ENCODE results near the gene FILIP1. TPM values are rescaled to one million over a fixed set of nuclear protein-coding genes. Genes with fewer than 3 reads are reported as not detected.

Gene FILIP1
- total RNA-seq, 6 donors from 2014 or later = 16.7 to 31.7 (median 21.7) TPM

DNA sequence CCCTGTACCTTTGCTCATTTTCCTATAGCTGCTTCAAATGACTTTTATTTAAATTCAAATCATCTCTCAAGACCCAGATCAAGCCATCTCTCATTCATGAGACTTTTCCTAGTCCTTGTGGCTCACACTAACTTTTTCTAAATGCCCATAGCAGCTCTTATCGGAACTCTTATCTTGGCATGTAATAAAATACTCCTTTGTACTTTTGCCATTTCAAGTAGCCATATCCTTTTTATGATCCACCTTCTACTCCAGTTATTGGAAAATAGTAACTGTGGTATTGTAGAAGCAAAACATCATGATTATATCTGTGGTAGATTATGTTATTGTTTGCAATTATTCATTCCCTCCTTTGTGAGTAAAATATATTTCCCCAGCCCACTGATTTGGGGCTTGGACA is 37.6 kb upstream of the FILIP1 start:
- no peaks in the 10 kb centered on the region for H3K27me3 ChIP-seq
- H3K4me1 ChIP-seq = peaks cover 0 to 10% (median 0%) of the 10 kb centered on the region in 4 donors
- no peak for ATAC-seq (ENCODE audit: low FRiP score in 2 of 2)
- 61 to 72% methylated on average over 1 of the region's 1 CpG for WGBS, 2 donors
- H3K4me3 ChIP-seq = no peak overlapping the region
- H3K36me3 ChIP-seq = no peaks in the 10 kb centered on the region
- DNase-seq = no peak
- H3K9me3 ChIP-seq = no peaks in the 10 kb centered on the region
- no peak overlapping the region for H3K27ac ChIP-seq
- no peak for TF ChIP-seq POLR2A (IDR thresholded peaks at IDR 0.05)
- TF ChIP-seq, protein P1, sequence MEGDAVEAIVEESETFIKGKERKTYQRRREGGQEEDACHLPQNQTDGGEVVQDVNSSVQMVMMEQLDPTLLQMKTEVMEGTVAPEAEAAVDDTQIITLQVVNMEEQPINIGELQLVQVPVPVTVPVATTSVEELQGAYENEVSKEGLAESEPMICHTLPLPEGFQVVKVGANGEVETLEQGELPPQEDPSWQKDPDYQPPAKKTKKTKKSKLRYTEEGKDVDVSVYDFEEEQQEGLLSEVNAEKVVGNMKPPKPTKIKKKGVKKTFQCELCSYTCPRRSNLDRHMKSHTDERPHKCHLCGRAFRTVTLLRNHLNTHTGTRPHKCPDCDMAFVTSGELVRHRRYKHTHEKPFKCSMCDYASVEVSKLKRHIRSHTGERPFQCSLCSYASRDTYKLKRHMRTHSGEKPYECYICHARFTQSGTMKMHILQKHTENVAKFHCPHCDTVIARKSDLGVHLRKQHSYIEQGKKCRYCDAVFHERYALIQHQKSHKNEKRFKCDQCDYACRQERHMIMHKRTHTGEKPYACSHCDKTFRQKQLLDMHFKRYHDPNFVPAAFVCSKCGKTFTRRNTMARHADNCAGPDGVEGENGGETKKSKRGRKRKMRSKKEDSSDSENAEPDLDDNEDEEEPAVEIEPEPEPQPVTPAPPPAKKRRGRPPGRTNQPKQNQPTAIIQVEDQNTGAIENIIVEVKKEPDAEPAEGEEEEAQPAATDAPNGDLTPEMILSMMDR (IDR thresholded peaks at IDR 0.05) = no peak
- no peak for TF ChIP-seq POLR2AphosphoS5 (IDR thresholded peaks at IDR 0.05)
- no peak for TF ChIP-seq EP300 (IDR thresholded peaks at IDR 0.05)

DNA sequence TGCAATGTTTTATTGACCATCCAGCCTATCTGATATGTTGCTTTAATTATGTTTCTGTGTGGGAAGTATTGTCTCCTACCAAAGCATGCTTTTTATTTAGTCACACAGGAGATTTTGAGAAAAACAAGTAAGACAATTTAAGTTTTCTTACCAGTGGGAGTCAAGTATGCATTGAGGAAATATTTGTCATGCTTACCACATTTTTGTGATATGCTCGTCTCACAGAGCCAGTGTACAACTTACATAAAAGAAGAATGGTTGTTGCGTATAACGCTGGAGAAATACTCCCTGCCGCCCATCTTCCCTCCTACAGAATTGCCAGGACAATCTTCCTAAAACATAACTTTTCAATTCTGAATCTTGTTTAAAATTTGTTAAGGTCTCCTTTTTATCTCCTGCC is 37.1 kb upstream of the FILIP1 start:
- no peak overlapping the region for H3K27ac ChIP-seq
- no peaks in the 10 kb centered on the region for H3K36me3 ChIP-seq
- DNase-seq (no peak), ATAC-seq (ENCODE audit: low FRiP score in 2 of 2) (no peak)
- H3K9me3 ChIP-seq = no peaks in the 10 kb centered on the region
- H3K4me1 ChIP-seq = peaks cover 0 to 10% (median 0%) of the 10 kb centered on the region in 4 donors
- H3K27me3 ChIP-seq = no peaks in the 10 kb centered on the region
- TF ChIP-seq EP300 (IDR thresholded peaks at IDR 0.05) (no peak), POLR2AphosphoS5 (IDR thresholded peaks at IDR 0.05) (no peak), POLR2A (IDR thresholded peaks at IDR 0.05) (no peak)
- TF ChIP-seq, protein P1 (IDR thresholded peaks at IDR 0.05) = no peak
- H3K4me3 ChIP-seq = no peak overlapping the region
- WGBS, 2 donors = 65 to 71% methylated on average over 4 of the region's 4 CpGs

DNA sequence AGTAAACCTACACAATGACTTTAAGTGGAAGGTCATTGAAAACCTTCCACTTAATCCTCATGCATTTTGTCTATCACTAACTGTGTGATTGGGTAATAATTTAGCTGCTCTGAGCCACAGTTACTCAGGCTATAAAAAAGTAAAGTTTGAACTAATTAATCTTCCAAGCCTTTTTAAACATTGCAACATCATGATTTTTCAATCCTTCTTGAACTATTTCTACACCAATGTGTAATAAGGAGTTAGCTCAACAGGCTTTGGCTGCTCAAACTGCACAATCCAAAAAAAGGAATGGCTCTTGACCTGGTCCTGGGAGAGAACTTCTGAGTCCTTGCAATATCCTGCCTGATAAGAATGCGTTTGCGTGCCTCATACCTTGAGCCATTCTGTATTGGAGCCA is 34.8 kb upstream of the FILIP1 start:
- Histone ChIP-seq H3K36me3 (no peaks in the 10 kb centered on the region), H3K27me3 (no peaks in the 10 kb centered on the region), H3K27ac (peak overlapping the region in 2 of 4 donors; percentile 21 to 52), H3K4me3 (no peak overlapping the region), H3K4me1 (peaks cover 0 to 21% (median 7%) of the 10 kb centered on the region in 4 donors), H3K9me3 (no peaks in the 10 kb centered on the region)
- DNase-seq = peak in 1 of 2 donors; percentile 60
- peak; percentile 60 to 84 for ATAC-seq (ENCODE audit: low FRiP score in 2 of 2)
- 45 to 66% methylated on average over 2 of the region's 2 CpGs for WGBS, 2 donors
- TF ChIP-seq POLR2A (IDR thresholded peaks at IDR 0.05) = no peak
- TF ChIP-seq, protein P1 (IDR thresholded peaks at IDR 0.05) = no peak
- peak in 1 of 4 donors; percentile 49 for TF ChIP-seq EP300 (IDR thresholded peaks at IDR 0.05)

DNA sequence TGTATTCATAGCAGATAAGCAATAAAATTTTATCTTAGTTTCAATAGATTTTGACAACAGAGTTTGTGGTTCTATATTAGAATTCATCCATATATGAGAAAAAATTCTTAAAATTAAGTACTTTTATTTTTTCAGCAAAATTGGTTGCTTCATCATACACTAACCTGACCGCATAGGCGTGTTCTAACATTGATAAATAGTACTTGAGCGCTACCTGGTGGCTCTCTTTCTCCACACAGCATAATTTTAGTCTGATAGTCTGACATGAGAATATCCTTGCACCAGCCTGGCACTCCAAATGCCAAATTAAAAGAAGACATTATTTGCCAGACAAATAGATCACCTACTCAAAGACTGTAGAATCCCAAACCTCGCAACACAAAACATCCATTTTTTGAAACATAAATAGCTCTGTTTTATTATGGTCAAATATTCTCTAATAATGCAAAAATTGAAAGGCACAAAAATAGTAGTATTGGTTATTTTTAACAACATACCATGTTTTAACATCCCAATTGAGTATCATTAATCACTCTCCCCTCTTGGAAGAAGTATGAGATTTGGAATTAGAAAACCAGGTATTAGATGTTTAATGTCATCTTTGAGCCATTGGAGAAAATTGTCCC is 33.0 kb upstream of the FILIP1 start:
- 10 to 15% methylated on average over 4 of the region's 4 CpGs for WGBS, 2 donors
- Histone ChIP-seq H3K9me3 (no peaks in the 10 kb centered on the region), H3K27ac (no peak overlapping the region), H3K27me3 (no peaks in the 10 kb centered on the region), H3K4me3 (no peak overlapping the region), H3K4me1 (peaks cover 0 to 21% (median 7%) of the 10 kb centered on the region in 4 donors), H3K36me3 (no peaks in the 10 kb centered on the region)
- peak in 1 of 2 donors; percentile 46 for DNase-seq
- ATAC-seq (ENCODE audit: low FRiP score in 2 of 2) = peak; percentile 86 to 91
- no peak for TF ChIP-seq POLR2AphosphoS5 (IDR thresholded peaks at IDR 0.05)
- TF ChIP-seq, protein P1 (IDR thresholded peaks at IDR 0.05) = peak; percentile 47 to 86 (median 70)

DNA sequence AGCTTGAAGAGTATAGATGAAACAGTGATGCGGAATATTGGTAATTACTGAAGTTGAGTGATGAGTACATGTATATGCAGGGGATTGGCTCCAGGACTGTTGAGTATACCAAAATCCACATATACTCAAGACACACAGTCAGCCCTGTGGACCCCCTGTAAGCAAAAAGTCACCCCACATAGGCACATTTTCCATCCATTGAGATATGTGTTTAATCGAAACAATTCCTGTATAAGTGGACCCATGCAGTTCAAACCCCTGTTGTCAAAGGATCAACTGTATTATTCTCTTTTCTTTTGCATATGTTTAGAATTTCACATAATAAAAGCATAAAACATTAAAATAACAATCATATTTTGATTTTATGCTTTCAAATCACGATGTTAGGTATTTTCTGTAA is 32.1 kb upstream of the FILIP1 start:
- WGBS, 2 donors = 88 to 96% methylated on average over 3 of the region's 3 CpGs

More for the DNA sequence above, 32.1 kb upstream of the FILIP1 start:
- H3K9me3 ChIP-seq = no peaks in the 10 kb centered on the region
- H3K27me3 ChIP-seq = no peaks in the 10 kb centered on the region
- no peak for ATAC-seq (ENCODE audit: low FRiP score in 2 of 2)
- H3K4me1 ChIP-seq = peaks cover 0 to 21% (median 7%) of the 10 kb centered on the region in 4 donors
- DNase-seq = no peak
- H3K36me3 ChIP-seq = no peaks in the 10 kb centered on the region
- H3K4me3 ChIP-seq = no peak overlapping the region
- TF ChIP-seq, protein P1 (IDR thresholded peaks at IDR 0.05) = no peak
- no peak for TF ChIP-seq POLR2AphosphoS5 (IDR thresholded peaks at IDR 0.05)
- no peak overlapping the region for H3K27ac ChIP-seq

Data from upper lobe of left lung (tissue), 6 donors.